Epithelial cell of proximal tubule (primary cell): ENCODE results near the gene SLC7A11. TPM values are rescaled to one million over a fixed set of nuclear protein-coding genes. Genes with fewer than 3 reads are reported as not detected.

Source experiments
- DNase-seq: peaks from one replicate; pipeline ENCODE4 v3.0.0-alpha.2; 2011; ENCODE audit warnings: low read depth
- H3K4me3 ChIP-seq: 2 replicates; pipeline ENCODE4 v1.5.1; 2011; ENCODE audit warnings: low read depth, mild to moderate bottlenecking, low read length
- CTCF ChIP-seq: conservative IDR thresholded peaks from 2 replicates; pipeline ENCODE4 v1.5.1; 2012; ENCODE audit warnings: low read depth, mild to moderate bottlenecking, low read length
- total RNA-seq: library from RNA; depleted of rRNA; stranded (reverse); fragments of >200 nt; gene quantifications from 2 replicates; pipeline ENCODE4 v1.2.3, GENCODE V29; 2015

SLC7A11 gene
- total RNA-seq, 1 donor from 2014 or later = 3.1 TPM

- no peak for DNase-seq
- no peak overlapping the region for H3K4me3 ChIP-seq
- TF ChIP-seq CTCF = no peak
These were observed 17.7 kb upstream of the SLC7A11 start for GRCh38 chr4:138259824-138260223.

- TF ChIP-seq CTCF = no peak
- no peak overlapping the region for H3K4me3 ChIP-seq
- no peak for DNase-seq
These were observed 17.1 kb upstream of the SLC7A11 start for GRCh38 chr4:138259271-138259670.

GRCh38 chr4:138256608-138257007 lies 14.5 kb upstream of the SLC7A11 start:
- TF ChIP-seq CTCF = no peak
- DNase-seq = no peak
- no peak overlapping the region for H3K4me3 ChIP-seq

- TF ChIP-seq CTCF = no peak
- no peak overlapping the region for H3K4me3 ChIP-seq
- no peak for DNase-seq
These were observed 13.9 kb upstream of the SLC7A11 start for GRCh38 chr4:138255917-138256597.

GRCh38 chr4:138252551-138252950 lies 10.4 kb upstream of the SLC7A11 start:
- H3K4me3 ChIP-seq = no peak overlapping the region
- DNase-seq = no peak
- no peak for TF ChIP-seq CTCF

GRCh38 chr4:138251938-138252337 lies 9.8 kb upstream of the SLC7A11 start:
- H3K4me3 ChIP-seq = no peak overlapping the region
- DNase-seq = no peak
- TF ChIP-seq CTCF = no peak

GRCh38 chr4:138249132-138249531 lies 7.0 kb upstream of the SLC7A11 start:
- H3K4me3 ChIP-seq = no peak overlapping the region
- TF ChIP-seq CTCF = no peak
- no peak for DNase-seq
